GM21723 (cell line): ENCODE results near the gene SH2D2A.

Source experiments
- ATAC-seq: cut with Tn5 transposase; IDR thresholded peaks from one replicate; pipeline ENCODE4 v1.9.1; 2021; ENCODE audit warnings: mild to moderate bottlenecking, moderate library complexity; ENCODE audit not compliant: unreplicated experiment

Gene SH2D2A

GRCh38 chr1:156805766-156806511 lies 10.7 kb downstream of the SH2D2A start:
- ATAC-seq: no peak

GRCh38 chr1:156804572-156805243 lies 11.9 kb downstream of the SH2D2A start:
- no peak for ATAC-seq

GRCh38 chr1:156804026-156804425 lies 12.6 kb downstream of the SH2D2A start:
- ATAC-seq: no peak

- ATAC-seq: no peak
Observed at GRCh38 chr1:156803086-156803851, 13.4 kb downstream of the SH2D2A start.

GRCh38 chr1:156802421-156802935 lies 14.2 kb downstream of the SH2D2A start:
- no peak for ATAC-seq

GRCh38 chr1:156801409-156802121 lies 15.1 kb downstream of the SH2D2A start:
- ATAC-seq: no peak

- peak; percentile 52 for ATAC-seq
Observed at GRCh38 chr1:156797212-156797871, 19.3 kb downstream of the SH2D2A start.

GRCh38 chr1:156796340-156797097 lies 20.1 kb downstream of the SH2D2A start:
- ATAC-seq: no peak

- ATAC-seq: no peak
Observed at GRCh38 chr1:156795787-156796186, 20.9 kb downstream of the SH2D2A start.

- ATAC-seq: no peak
Observed at GRCh38 chr1:156795374-156795733, 21.3 kb downstream of the SH2D2A start.

GRCh38 chr1:156794506-156795373 lies 21.9 kb downstream of the SH2D2A start:
- ATAC-seq: no peak

GRCh38 chr1:156789621-156790318 lies 26.9 kb downstream of the SH2D2A start:
- ATAC-seq: no peak

GRCh38 chr1:156788136-156788535 lies 28.5 kb downstream of the SH2D2A start:
- ATAC-seq: no peak

- ATAC-seq: no peak
Observed at GRCh38 chr1:156786640-156787039, 30.0 kb downstream of the SH2D2A start.

GRCh38 chr1:156785458-156785857 lies 31.2 kb downstream of the SH2D2A start:
- no peak for ATAC-seq

- ATAC-seq: no peak
Observed at GRCh38 chr1:156781585-156782186, 35.0 kb downstream of the SH2D2A start.

GRCh38 chr1:156777573-156777972 lies 39.1 kb downstream of the SH2D2A start:
- no peak for ATAC-seq

GRCh38 chr1:156776942-156777341 lies 39.7 kb downstream of the SH2D2A start:
- no peak for ATAC-seq
